CD14-positive monocyte (primary cell): Measurements from ENCODE around the gene TMEM247. TPM values are rescaled to one million over a fixed set of nuclear protein-coding genes. Genes with fewer than 3 reads are reported as not detected.

Source experiments
- DNase-seq, 3 donors: peaks; one replicate each; pipeline ENCODE4 v3.0.0-alpha.2; 2011 to 2022
- H2AFZ ChIP-seq: 2 replicates; pipeline ENCODE4 v1.6.0; 2012; ENCODE audit warnings: mild to moderate bottlenecking, low read depth, low read length, inconsistent platforms; ENCODE audit not compliant: insufficient read depth, poor library complexity, severe bottlenecking
- H3K27ac ChIP-seq, 2 donors: 1 replicate in 1 of 2; 2 replicates in 1 of 2; pipeline ENCODE4 v1.5.1; 2012 to 2013; ENCODE audit warnings: low read length in 2 of 2, control low read depth in 1 of 2, inconsistent platforms in 1 of 2, low read depth in 1 of 2, mild to moderate bottlenecking in 1 of 2
- H3K27me3 ChIP-seq, 2 donors: one replicate each; pipeline versions ENCODE4 v1.6.0 to v1.6.1; 2011 to 2013; ENCODE audit warnings: low read length in 2 of 2; ENCODE audit not compliant: control insufficient read depth in 2 of 2, insufficient read depth in 2 of 2
- H3K36me3 ChIP-seq, 2 donors: replicated peaks in 1 of 2; 1 replicate in 1 of 2; 2 replicates in 1 of 2; pipeline versions ENCODE4 v1.5.1 to v1.6.1; 2012 to 2013; ENCODE audit warnings: low read length in 2 of 2, control low read depth in 1 of 2, inconsistent platforms in 1 of 2, mild to moderate bottlenecking in 1 of 2; ENCODE audit not compliant: insufficient read depth in 2 of 2, control insufficient read depth in 1 of 2
- H3K4me1 ChIP-seq, 2 donors: 1 replicate in 1 of 2; 2 replicates in 1 of 2; pipeline versions ENCODE4 v1.5.1 to v1.6.1; 2012 to 2013; ENCODE audit warnings: low read length in 2 of 2, control low read depth in 1 of 2, inconsistent platforms in 1 of 2, mild to moderate bottlenecking in 1 of 2, moderate library complexity in 1 of 2; ENCODE audit not compliant: insufficient read depth in 2 of 2, control insufficient read depth in 1 of 2
- H3K4me2 ChIP-seq: replicated peaks from 2 replicates; pipeline ENCODE3; 2012; ENCODE audit warnings: low read length, moderate library complexity, mild to moderate bottlenecking; ENCODE audit not compliant: poor library complexity, severe bottlenecking; ENCODE audit errors: extremely low read depth
- H3K4me3 ChIP-seq, 3 experiments: fragments of 200-600 bp in 1 of 3; sonication (generic) in 1 of 3; replicated peaks in 1 of 3; 1 replicate in 2 of 3; 2 replicates in 1 of 3; pipeline ENCODE4 v1.5.1; 2011 to 2013; ENCODE audit warnings: low read length in 3 of 3, mild to moderate bottlenecking in 3 of 3, control low read depth in 2 of 3, low read depth in 2 of 3, inconsistent platforms in 1 of 3, moderate library complexity in 1 of 3
- H3K79me2 ChIP-seq: 2 replicates; pipeline ENCODE4 v1.6.0; 2012; ENCODE audit warnings: mild to moderate bottlenecking, control low read depth, inconsistent platforms, low read length, moderate library complexity; ENCODE audit not compliant: insufficient read depth
- H3K9ac ChIP-seq: 2 replicates; pipeline ENCODE4 v1.6.0; 2017; ENCODE audit warnings: low read length, mild to moderate bottlenecking; ENCODE audit not compliant: insufficient read depth, poor library complexity, severe bottlenecking
- H3K9me3 ChIP-seq, 2 donors: replicated peaks in 1 of 2; 1 replicate in 1 of 2; 2 replicates in 1 of 2; pipeline versions ENCODE4 v1.5.1 to v1.6.1; 2012 to 2013; ENCODE audit warnings: low read length in 2 of 2, control low read depth in 1 of 2; ENCODE audit not compliant: control insufficient read depth in 1 of 2, insufficient read depth in 1 of 2
- H4K20me1 ChIP-seq: 2 replicates; pipeline ENCODE4 v1.6.0; 2012; ENCODE audit warnings: mild to moderate bottlenecking, low read length, control low read depth, moderate library complexity; ENCODE audit not compliant: insufficient read depth
- H3K27ac Mint-ChIP-seq, 7 donors: one replicate each; pipeline ENCODE4 v1.8.0; 2020; ENCODE audit warnings: mild to moderate bottlenecking in 7 of 7, mixed read lengths in 7 of 7, moderate library complexity in 6 of 7, inconsistent platforms in 2 of 7
- H3K27me3 Mint-ChIP-seq, 3 donors: one replicate each; pipeline ENCODE4 v1.8.0; 2021 to 2022; ENCODE audit warnings: low read depth in 3 of 3, mild to moderate bottlenecking in 3 of 3, mixed read lengths in 3 of 3, moderate library complexity in 3 of 3, inconsistent platforms in 1 of 3
- H3K36me3 Mint-ChIP-seq, 2 donors: one replicate each; pipeline ENCODE4 v1.8.0; 2020; ENCODE audit warnings: mixed read lengths in 2 of 2, inconsistent platforms in 1 of 2, mild to moderate bottlenecking in 1 of 2
- H3K4me1 Mint-ChIP-seq: one replicate; pipeline ENCODE4 v1.8.0; 2020; ENCODE audit warnings: mild to moderate bottlenecking, mixed read lengths
- H3K4me3 Mint-ChIP-seq, 2 donors: one replicate each; pipeline ENCODE4 v1.8.0; 2020; ENCODE audit warnings: mild to moderate bottlenecking in 2 of 2, mixed read lengths in 2 of 2, moderate library complexity in 1 of 2
- H3K9me3 Mint-ChIP-seq, 7 donors: one replicate each; pipeline ENCODE4 v1.8.0; 2020 to 2022; ENCODE audit warnings: mixed read lengths in 7 of 7, mild to moderate bottlenecking in 6 of 7, moderate library complexity in 6 of 7, inconsistent platforms in 2 of 7
- CTCF ChIP-seq: fragments of 200-600 bp; IDR thresholded peaks from one replicate; pipeline ENCODE4 v1.8.0; 2022; ENCODE audit warnings: antibody characterized with exemption, mild to moderate bottlenecking
- WGBS: methylation state at CpG from one replicate; pipeline ENCODE4 v1.1.5; 2013; ENCODE audit warnings: missing lambda C conversion rate; ENCODE audit not compliant: insufficient coverage; 5-methylcytosine and 5-hydroxymethylcytosine counted together
- intact Hi-C, 2 donors: fragments of 100-400 bp; cut with micrococcal nuclease; formaldehyde crosslinking; loops; one replicate each; pipeline versions ENCODE4 v1.15.0 to v1.15.1; 2023
- polyA plus RNA-seq, 3 donors: library from polyadenylated mRNA; depleted of rRNA in 1 of 3; unstranded in 2 of 3; stranded (reverse) in 1 of 3; fragments of 300-500 nt in 2 of 3; fragments of >200 nt in 1 of 3; fragmentation: Illumina TruSeq in 2 of 3; gene quantifications; 1 replicate in 2 of 3; 2 replicates in 1 of 3; pipeline ENCODE4 v1.2.3, GENCODE V29; 2012 to 2021

Gene TMEM247
- polyA plus RNA-seq, 3 donors, result not detected

GRCh38 chr2:46499392-46499785, 20.0 kb downstream of the TMEM247 start:
- H3K9me3 Mint-ChIP-seq, result no peaks in the 10 kb centered on the region
- H3K4me1 ChIP-seq, result peaks cover 35 to 41% of the 10 kb centered on the region in 2 donors
- WGBS, result 12% methylated on average over 5 of the region's 7 CpGs
- H3K4me1 Mint-ChIP-seq, result peaks cover 38% of the 10 kb centered on the region
- peak overlapping the region; percentile 88 to 93 for H3K4me3 Mint-ChIP-seq
- peak overlapping the region; percentile 85 to 90 for H3K27ac ChIP-seq
- no peaks in the 10 kb centered on the region for H3K79me2 ChIP-seq
- H2AFZ ChIP-seq, result peak overlapping the region; percentile 63
- H3K9me3 ChIP-seq, result no peaks in the 10 kb centered on the region
- H3K27me3 ChIP-seq, result no peaks in the 10 kb centered on the region
- peak overlapping the region; percentile 96 for H3K4me2 ChIP-seq
- H4K20me1 ChIP-seq, result no peaks in the 10 kb centered on the region
- peak overlapping the region; percentile 53 to 80 (median 70) for H3K4me3 ChIP-seq
- H3K27me3 Mint-ChIP-seq, result peaks cover 0 to 2% (median 1%) of the 10 kb centered on the region in 3 donors
- H3K36me3 ChIP-seq, result no peaks in the 10 kb centered on the region
- peaks cover 2 to 3% of the 10 kb centered on the region in 2 donors for H3K36me3 Mint-ChIP-seq
- intact Hi-C loops, result no loop called here
- no peak for DNase-seq
- H3K27ac Mint-ChIP-seq, result peak overlapping the region; percentile 94 to 99 (median 97)
- no peak for TF ChIP-seq CTCF
- peak overlapping the region; percentile 66 for H3K9ac ChIP-seq

GRCh38 chr2:46500801-46501200, 21.4 kb downstream of the TMEM247 start:
- DNase-seq, result no peak
- intact Hi-C loops, result no loop called here
- no peak overlapping the region for H3K27ac Mint-ChIP-seq
- H3K9me3 Mint-ChIP-seq, result no peaks in the 10 kb centered on the region
- Histone ChIP-seq H2AFZ (no peak overlapping the region), H3K27ac (no peak overlapping the region), H3K9ac (no peak overlapping the region), H3K4me3 (peak overlapping the region in 1 of 3 experiments; percentile 80), H3K79me2 (no peaks in the 10 kb centered on the region), H4K20me1 (no peaks in the 10 kb centered on the region), H3K9me3 (no peaks in the 10 kb centered on the region), H3K4me2 (peak overlapping the region; percentile 96), H3K4me1 (peaks cover 35 to 41% of the 10 kb centered on the region in 2 donors), H3K36me3 (no peaks in the 10 kb centered on the region), H3K27me3 (no peaks in the 10 kb centered on the region)
- no peak for TF ChIP-seq CTCF
- H3K4me3 Mint-ChIP-seq, result no peak overlapping the region
- H3K36me3 Mint-ChIP-seq, result peaks cover 0 to 2% of the 10 kb centered on the region in 2 donors
- WGBS, result 100% methylated on average over 1 of the region's 6 CpGs
- H3K27me3 Mint-ChIP-seq, result peaks cover 0 to 2% (median 1%) of the 10 kb centered on the region in 3 donors
- H3K4me1 Mint-ChIP-seq, result peaks cover 39% of the 10 kb centered on the region
